Gastrocnemius medialis (tissue), 4 donors: Measurements from ENCODE around the gene TTC9C.

Source experiments
- POLR2A ChIP-seq, 2 donors: fragments of 450-650 bp; IDR thresholded peaks; one replicate each; pipeline ENCODE4 v1.6.1; 2017; ENCODE audit warnings: antibody characterized with exemption in 2 of 2, mild to moderate bottlenecking in 2 of 2, moderate library complexity in 2 of 2
- TF ChIP-seq, protein P1 (sequence below), 5 experiments: fragments of 450-650 bp in 3 of 5; fragments of 200-600 bp in 2 of 5; sonication (generic) in 2 of 5; IDR thresholded peaks in 4 of 5; conservative IDR thresholded peaks in 1 of 5; 1 replicate in 4 of 5; 2 replicates in 1 of 5; pipeline ENCODE4 v1.5.1; 2016 to 2019; ENCODE audit warnings: antibody characterized with exemption in 5 of 5, mild to moderate bottlenecking in 3 of 5, moderate library complexity in 3 of 5

- TF ChIP-seq, protein P1, sequence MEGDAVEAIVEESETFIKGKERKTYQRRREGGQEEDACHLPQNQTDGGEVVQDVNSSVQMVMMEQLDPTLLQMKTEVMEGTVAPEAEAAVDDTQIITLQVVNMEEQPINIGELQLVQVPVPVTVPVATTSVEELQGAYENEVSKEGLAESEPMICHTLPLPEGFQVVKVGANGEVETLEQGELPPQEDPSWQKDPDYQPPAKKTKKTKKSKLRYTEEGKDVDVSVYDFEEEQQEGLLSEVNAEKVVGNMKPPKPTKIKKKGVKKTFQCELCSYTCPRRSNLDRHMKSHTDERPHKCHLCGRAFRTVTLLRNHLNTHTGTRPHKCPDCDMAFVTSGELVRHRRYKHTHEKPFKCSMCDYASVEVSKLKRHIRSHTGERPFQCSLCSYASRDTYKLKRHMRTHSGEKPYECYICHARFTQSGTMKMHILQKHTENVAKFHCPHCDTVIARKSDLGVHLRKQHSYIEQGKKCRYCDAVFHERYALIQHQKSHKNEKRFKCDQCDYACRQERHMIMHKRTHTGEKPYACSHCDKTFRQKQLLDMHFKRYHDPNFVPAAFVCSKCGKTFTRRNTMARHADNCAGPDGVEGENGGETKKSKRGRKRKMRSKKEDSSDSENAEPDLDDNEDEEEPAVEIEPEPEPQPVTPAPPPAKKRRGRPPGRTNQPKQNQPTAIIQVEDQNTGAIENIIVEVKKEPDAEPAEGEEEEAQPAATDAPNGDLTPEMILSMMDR (IDR thresholded peaks at IDR 0.05 in 4 of 5, conservative IDR thresholded peaks at IDR 0.05 in 1 of 5), result no peak
- no peak for TF ChIP-seq POLR2A (IDR thresholded peaks at IDR 0.05)
Measured at GRCh38 chr11:62716206-62716605, 12.1 kb upstream of the TTC9C start.
